T-helper 17 cell (primary cell): Measurements from ENCODE around the gene METRNL. TPM values are rescaled to one million over a fixed set of nuclear protein-coding genes. Genes with fewer than 3 reads are reported as not detected.
"Not testable (repeated sequence)": the region's sequence is repeated elsewhere in the genome, so short reads cannot be mapped to it uniquely, and the experiment has no call there.

Experiments used
- ATAC-seq: fragments of 150-1000 bp; cut with Tn5 transposase; 2 replicates; pipeline ENCODE4 v1.10.0; 2021; ENCODE audit warnings: mild to moderate bottlenecking, moderate library complexity
- DNase-seq, 3 donors: peaks; one replicate each; pipeline versions ENCODE4 v3.0.0 to v3.0.0-alpha.2; 2020 to 2021
- H3K9me3 ChIP-seq: one replicate; pipeline ENCODE4 v1.7.0; 2013; ENCODE audit warnings: low read length, mild to moderate bottlenecking; ENCODE audit not compliant: control insufficient read depth, poor library complexity, severe bottlenecking
- H3K27ac Mint-ChIP-seq: one replicate; pipeline ENCODE4 v1.8.0; 2022; ENCODE audit warnings: mild to moderate bottlenecking, moderate library complexity, mixed read lengths
- H3K27me3 Mint-ChIP-seq: one replicate; pipeline ENCODE4 v1.8.0; 2022; ENCODE audit warnings: mixed read lengths
- H3K36me3 Mint-ChIP-seq: one replicate; pipeline ENCODE4 v1.8.0; 2022; ENCODE audit warnings: low read depth, mixed read lengths
- H3K4me1 Mint-ChIP-seq: one replicate; pipeline ENCODE4 v1.8.0; 2022; ENCODE audit warnings: mild to moderate bottlenecking, mixed read lengths
- H3K4me3 Mint-ChIP-seq: one replicate; pipeline ENCODE4 v1.8.0; 2022; ENCODE audit warnings: mild to moderate bottlenecking, moderate library complexity, mixed read lengths
- total RNA-seq, 4 donors: library from RNA in 2 of 4; stranded (reverse) in 2 of 4; gene quantifications; one replicate each; pipeline ENCODE4 v1.2.3 and lab custom pipeline; 2022 to 2026

METRNL gene
- total RNA-seq, 2 donors from 2014 or later: 24.0 to 26.2 TPM

DNA sequence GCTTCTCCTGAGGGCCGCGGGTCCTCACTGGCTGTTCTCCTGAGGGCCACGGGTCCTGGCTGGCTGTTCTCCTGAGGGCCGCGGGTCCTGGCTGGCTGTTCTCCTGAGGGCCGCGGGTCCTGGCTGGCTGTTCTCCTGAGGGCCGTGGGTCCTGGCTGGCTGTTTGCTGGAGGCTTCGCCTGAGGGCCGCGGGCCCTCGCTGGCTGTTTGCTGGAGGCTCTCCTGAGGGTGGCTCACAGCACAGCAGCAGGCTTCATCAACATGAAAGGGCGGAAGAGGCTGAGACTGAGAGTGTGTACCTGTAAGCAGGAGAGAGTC is 60.8 kb downstream of the METRNL start:
- not testable (repeated sequence) for DNase-seq, H3K27ac Mint-ChIP-seq, H3K4me3 Mint-ChIP-seq, H3K9me3 ChIP-seq, H3K4me1 Mint-ChIP-seq, ATAC-seq, H3K36me3 Mint-ChIP-seq
- H3K27me3 Mint-ChIP-seq: peaks cover 20% of the 10 kb centered on the region

DNA sequence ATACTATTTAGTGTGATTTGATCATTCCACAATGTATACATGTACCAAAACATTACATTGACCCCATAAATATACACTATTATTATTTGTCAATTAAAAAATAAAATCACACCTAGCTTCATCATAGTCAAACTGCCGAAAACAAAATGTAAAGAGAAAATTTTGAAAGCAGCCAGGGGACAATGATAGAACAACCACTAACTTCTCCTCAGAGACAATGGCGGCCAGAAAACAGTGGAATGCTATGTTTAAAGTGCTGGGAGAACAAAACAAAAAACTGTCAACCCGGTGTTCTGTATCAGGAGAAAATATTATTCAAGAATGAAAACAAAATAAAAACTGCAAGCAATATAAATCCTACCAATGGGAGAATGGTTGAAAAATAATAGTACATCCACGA is 63.2 kb downstream of the METRNL start:
- ATAC-seq: no peak
- no peaks in the 10 kb centered on the region for H3K4me1 Mint-ChIP-seq
- no peak for DNase-seq
- peaks cover 12% of the 10 kb centered on the region for H3K27me3 Mint-ChIP-seq
- H3K9me3 ChIP-seq: no peaks in the 10 kb centered on the region
- H3K36me3 Mint-ChIP-seq: no peaks in the 10 kb centered on the region
- H3K4me3 Mint-ChIP-seq: no peak overlapping the region
- no peak overlapping the region for H3K27ac Mint-ChIP-seq

DNA sequence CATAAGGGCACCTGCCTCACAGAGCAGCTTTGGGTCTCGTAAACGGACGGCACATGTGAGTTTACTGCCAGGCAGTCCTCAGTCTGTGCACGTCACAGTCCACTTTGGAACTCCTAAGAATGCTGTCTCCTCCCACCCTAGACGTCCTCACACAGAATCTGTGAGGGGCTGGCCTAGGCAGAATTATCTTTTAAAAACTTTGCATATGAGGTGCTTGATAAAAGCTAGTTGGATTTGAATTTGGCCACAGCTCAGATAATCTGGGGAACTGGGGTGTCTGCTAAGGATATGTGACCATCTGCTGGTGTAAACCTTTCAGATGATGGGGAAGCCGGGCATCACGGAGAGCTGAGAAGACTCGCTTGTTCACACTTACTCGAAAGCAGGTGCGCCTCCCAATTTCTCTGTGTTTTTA is 64.4 kb downstream of the METRNL start:
- DNase-seq (no peak), ATAC-seq (no peak)
- H3K4me3 Mint-ChIP-seq: no peak overlapping the region
- no peaks in the 10 kb centered on the region for H3K36me3 Mint-ChIP-seq
- no peaks in the 10 kb centered on the region for H3K9me3 ChIP-seq
- no peaks in the 10 kb centered on the region for H3K4me1 Mint-ChIP-seq
- no peak overlapping the region for H3K27ac Mint-ChIP-seq
- H3K27me3 Mint-ChIP-seq: peaks cover 6% of the 10 kb centered on the region

Other genes with a start within 250 kb of the METRNL start
- not detected for gene ZNF750, start 239.6 kb upstream of the METRNL start, total RNA-seq